Esophagus muscularis mucosa (tissue), 4 donors: Measurements from ENCODE around the gene SKI.
"Not testable (repeated sequence)": the region's sequence is repeated elsewhere in the genome, so short reads cannot be mapped to it uniquely, and the experiment has no call there.

Experiments used
- CTCF ChIP-seq, 3 experiments: fragments of 200-600 bp in 2 of 3; fragments of 450-650 bp in 1 of 3; sonication (generic) in 2 of 3; IDR thresholded peaks; one replicate each; pipeline ENCODE4 v1.5.1; 2017 to 2019; ENCODE audit warnings: antibody characterized with exemption in 3 of 3, mild to moderate bottlenecking in 2 of 3, moderate library complexity in 1 of 3
- EP300 ChIP-seq: sonication (generic); formaldehyde crosslinking; IDR thresholded peaks from one replicate; pipeline ENCODE4 v1.6.1; 2017; ENCODE audit warnings: antibody characterized with exemption
- POLR2A ChIP-seq: fragments of 450-650 bp; IDR thresholded peaks from one replicate; pipeline ENCODE4 v1.6.1; 2017; ENCODE audit warnings: antibody characterized with exemption, moderate library complexity, mild to moderate bottlenecking, low read depth
- POLR2AphosphoS5 ChIP-seq, 2 donors: sonication (generic); formaldehyde crosslinking; IDR thresholded peaks; one replicate each; pipeline ENCODE4 v1.6.1; 2017; ENCODE audit warnings: antibody characterized with exemption in 2 of 2

- TF ChIP-seq POLR2A; CTCF (IDR thresholded peaks at IDR 0.05); EP300; POLR2AphosphoS5 (IDR thresholded peaks at IDR 0.05): not testable (repeated sequence)
These were observed 99.0 kb downstream of the SKI start for GRCh38 chr1:2327162-2327561.
